Astrocyte of the spinal cord (primary cell): ENCODE results near the gene PLA2G4F.

ENCODE experiments used
- DNase-seq: peaks from one replicate; pipeline ENCODE4 v3.0.0; 2011; ENCODE audit warnings: low read depth, low spot score
- H3K4me3 ChIP-seq: 2 replicates; pipeline ENCODE4 v1.5.1; 2011; ENCODE audit warnings: low read depth, mild to moderate bottlenecking, low read length, moderate library complexity
- in situ Hi-C: cut with HindIII; loops from 2 replicates; pipeline ENCODE4 v1.10.0; 2017; ENCODE audit warnings: low sequenced_read_pairs
- TF ChIP-seq, protein P1 (sequence below): IDR thresholded peaks from 2 replicates; pipeline ENCODE4 v1.5.1; 2012; ENCODE audit warnings: low read depth, mild to moderate bottlenecking, low read length, inconsistent platforms

Gene PLA2G4F

DNA sequence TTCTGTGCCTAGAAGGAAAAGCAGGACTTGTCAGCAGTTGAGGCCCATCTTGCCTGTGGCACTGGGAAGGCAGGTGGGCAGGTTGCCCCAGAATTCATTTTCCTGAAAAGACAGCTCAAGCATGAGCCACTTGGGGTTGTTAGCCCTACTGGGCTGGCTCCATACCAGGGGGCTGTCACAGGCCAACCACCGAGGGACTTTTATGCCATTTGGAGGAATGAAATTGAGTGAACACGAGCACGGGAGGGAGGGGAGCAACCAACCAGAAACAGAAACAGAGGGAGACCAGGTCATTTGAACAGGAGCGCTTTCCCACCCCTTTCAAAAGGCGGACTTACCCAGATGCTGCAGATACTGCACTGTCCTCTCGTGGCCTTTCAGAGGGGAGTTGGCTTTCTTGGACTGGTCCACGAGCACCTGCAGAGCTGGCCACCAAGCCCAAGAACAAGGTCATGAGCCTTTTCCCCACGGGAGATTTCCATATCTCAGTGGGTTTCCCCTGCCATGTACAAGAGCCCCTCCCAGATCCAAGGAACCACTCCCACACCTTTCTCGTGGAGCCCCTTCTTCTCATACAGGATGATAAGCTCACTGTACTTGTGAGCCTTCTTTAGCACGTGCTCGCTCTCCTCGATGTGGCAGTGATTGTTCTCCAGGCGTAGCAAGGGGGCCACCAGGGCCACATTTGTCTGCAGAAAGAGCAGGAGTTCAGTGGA is 9.9 kb upstream of the PLA2G4F start:
- DNase-seq: no peak
- TF ChIP-seq, protein P1, sequence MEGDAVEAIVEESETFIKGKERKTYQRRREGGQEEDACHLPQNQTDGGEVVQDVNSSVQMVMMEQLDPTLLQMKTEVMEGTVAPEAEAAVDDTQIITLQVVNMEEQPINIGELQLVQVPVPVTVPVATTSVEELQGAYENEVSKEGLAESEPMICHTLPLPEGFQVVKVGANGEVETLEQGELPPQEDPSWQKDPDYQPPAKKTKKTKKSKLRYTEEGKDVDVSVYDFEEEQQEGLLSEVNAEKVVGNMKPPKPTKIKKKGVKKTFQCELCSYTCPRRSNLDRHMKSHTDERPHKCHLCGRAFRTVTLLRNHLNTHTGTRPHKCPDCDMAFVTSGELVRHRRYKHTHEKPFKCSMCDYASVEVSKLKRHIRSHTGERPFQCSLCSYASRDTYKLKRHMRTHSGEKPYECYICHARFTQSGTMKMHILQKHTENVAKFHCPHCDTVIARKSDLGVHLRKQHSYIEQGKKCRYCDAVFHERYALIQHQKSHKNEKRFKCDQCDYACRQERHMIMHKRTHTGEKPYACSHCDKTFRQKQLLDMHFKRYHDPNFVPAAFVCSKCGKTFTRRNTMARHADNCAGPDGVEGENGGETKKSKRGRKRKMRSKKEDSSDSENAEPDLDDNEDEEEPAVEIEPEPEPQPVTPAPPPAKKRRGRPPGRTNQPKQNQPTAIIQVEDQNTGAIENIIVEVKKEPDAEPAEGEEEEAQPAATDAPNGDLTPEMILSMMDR: no peak
- H3K4me3 ChIP-seq: no peak overlapping the region
- in situ Hi-C loops: no loop called here

- in situ Hi-C loops: no loop called here
Observed at GRCh38 chr15:42165106-42165505, 8.7 kb upstream of the PLA2G4F start.

DNA sequence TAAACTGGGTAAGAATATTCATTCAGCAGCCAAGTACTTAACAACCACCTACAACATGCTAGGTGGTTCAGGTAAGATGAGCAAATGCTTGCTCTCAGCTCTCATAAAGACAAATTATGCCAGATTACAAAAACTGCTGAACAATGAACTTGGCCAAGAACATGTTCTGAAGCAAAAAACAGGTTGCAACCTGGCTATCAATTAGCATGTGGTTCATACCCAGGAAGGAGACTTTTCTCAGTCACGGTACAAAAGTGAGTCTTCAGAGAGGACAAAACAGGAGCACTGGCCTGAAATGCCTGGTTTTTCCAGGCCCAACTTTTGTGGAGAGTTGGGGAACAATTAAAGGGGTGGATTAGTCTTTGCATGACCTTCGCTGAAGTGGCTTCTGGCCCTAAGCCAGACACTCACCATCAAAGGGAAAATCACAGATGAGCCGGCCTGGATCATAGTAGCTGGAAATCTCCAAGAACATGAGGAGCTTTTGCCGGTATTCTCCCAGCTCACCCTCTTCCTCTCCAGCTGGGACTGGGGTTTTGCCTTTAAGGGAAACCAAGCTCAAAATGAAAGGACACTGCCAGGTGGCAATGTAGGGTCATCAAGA is 7.6 kb upstream of the PLA2G4F start:
- no peak for DNase-seq
- TF ChIP-seq, protein P1: no peak
- in situ Hi-C loops: no loop called here
- H3K4me3 ChIP-seq: no peak overlapping the region

More at GRCh38 chr15:42165106-42165505, 8.7 kb upstream of the PLA2G4F start:
- H3K4me3 ChIP-seq: no peak overlapping the region
- TF ChIP-seq, protein P1: no peak
- no peak for DNase-seq

- no peak for DNase-seq
- TF ChIP-seq, protein P1: no peak
- no peak overlapping the region for H3K4me3 ChIP-seq
- in situ Hi-C loops: no loop called here
Observed at GRCh38 chr15:42163291-42163690, 6.9 kb upstream of the PLA2G4F start.

DNA sequence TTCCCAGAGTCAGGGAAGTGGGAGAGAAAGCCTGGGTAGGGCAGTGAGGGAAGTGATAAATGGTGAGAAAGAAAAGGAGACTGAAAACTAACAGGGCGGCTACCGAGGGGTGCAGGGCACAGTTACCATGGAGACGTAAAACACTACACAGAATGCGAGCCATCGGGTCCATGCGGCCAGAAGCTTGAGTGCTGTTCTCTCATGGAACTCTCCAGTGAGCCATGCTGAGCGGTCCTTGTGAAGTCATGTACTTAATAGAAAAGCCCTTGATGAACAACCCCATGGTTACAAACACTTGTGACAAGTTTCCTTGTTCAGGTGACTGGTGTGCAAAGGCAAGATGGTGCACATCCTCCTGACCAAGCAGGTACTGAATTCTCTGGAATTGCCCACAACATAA is 3.7 kb upstream of the PLA2G4F start:
- no peak overlapping the region for H3K4me3 ChIP-seq
- TF ChIP-seq, protein P1: no peak
- DNase-seq: no peak
- in situ Hi-C loops: no loop called here

DNA sequence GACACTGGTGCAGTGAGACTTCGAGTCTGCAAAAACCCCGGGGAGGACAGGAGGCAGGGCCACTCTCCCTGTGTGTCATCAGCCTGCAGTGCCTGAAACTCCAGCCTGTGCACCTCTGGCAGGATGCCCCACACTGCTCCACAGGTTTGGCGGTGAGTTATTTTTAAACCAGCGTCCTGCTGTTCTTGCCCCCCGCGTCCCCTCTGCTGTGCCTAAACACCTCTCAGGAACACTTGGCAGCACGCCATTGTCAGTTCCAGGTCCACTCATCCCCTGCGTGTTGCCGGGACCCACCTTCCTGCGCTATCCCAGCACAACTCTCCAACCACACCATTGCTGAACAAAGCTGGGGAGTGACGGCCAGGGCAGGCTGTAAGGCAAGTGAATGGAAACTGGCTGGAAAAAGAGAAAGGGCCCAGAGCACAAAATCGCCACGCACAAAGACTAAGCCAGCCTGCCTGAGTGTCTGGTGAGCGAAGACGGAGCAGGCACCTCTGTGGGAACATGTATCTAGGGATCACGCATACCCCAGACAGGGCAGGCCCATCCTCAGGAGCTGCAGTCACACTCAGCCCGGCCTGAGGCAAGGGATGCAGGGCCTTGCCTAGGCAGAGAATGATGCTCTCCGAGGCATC is 3.1 kb upstream of the PLA2G4F start:
- in situ Hi-C loops: no loop called here
- DNase-seq: peak; percentile 36
- TF ChIP-seq, protein P1: no peak
- no peak overlapping the region for H3K4me3 ChIP-seq
